A673 (cell line): ENCODE measurements around the gene HOXC5. TPM values are rescaled to one million over a fixed set of nuclear protein-coding genes. Genes with fewer than 3 reads are reported as not detected.

Source experiments
- BruUV-seq: library from RNA; stranded (reverse); fragments of 400-500 nt; replicated peaks from 2 replicates; lab custom pipeline; 2021; lab: Mats Ljungman, UMichigan
- CTCF ChIA-PET: fragments of 300-600 bp; sonication (Branson Sonifier 250); formaldehyde crosslinking; loops from one replicate; lab custom pipeline; 2022; ENCODE audit warnings: antibody characterized with exemption; lab: Charles Lee
- POLR2A ChIA-PET: fragments of 300-600 bp; sonication (Branson Sonifier 250); formaldehyde crosslinking; loops from one replicate; lab custom pipeline; 2022; ENCODE audit warnings: antibody characterized with exemption; ENCODE audit not compliant: low non-redundant PET; lab: Charles Lee
- DNase-seq: peaks from one replicate; pipeline ENCODE4 v3.0.0-alpha.2; 2015; ENCODE audit warnings: low spot score
- H3K27ac ChIP-seq: fragments of 200-600 bp; sonication (generic); 2 replicates; pipeline ENCODE4 v1.5.1; 2016; ENCODE audit warnings: mixed run types, low read depth, mild to moderate bottlenecking, mixed read lengths, antibody characterized with exemption, low read length; ENCODE audit not compliant: poor library complexity, severe bottlenecking
- H3K27me3 ChIP-seq: fragments of 200-600 bp; sonication (generic); replicated peaks from 2 replicates; pipeline ENCODE4 v1.6.1; 2017; ENCODE audit warnings: mixed run types, low read depth, mild to moderate bottlenecking, mixed read lengths, antibody characterized with exemption, low read length; ENCODE audit not compliant: insufficient read depth, poor library complexity
- H3K36me3 ChIP-seq: fragments of 200-600 bp; sonication (generic); 2 replicates; pipeline ENCODE4 v1.6.1; 2016; ENCODE audit warnings: mixed run types, mild to moderate bottlenecking, mixed read lengths, antibody characterized with exemption, low read length; ENCODE audit not compliant: insufficient read depth, poor library complexity, severe bottlenecking
- H3K4me1 ChIP-seq: fragments of 200-600 bp; sonication (generic); 2 replicates; pipeline ENCODE4 v1.6.1; 2017; ENCODE audit warnings: mixed run types, mild to moderate bottlenecking, mixed read lengths, antibody characterized with exemption, low read length; ENCODE audit not compliant: insufficient read depth, poor library complexity, severe bottlenecking
- H3K4me3 ChIP-seq: fragments of 200-600 bp; sonication (generic); 2 replicates; pipeline ENCODE4 v1.5.1; 2016; ENCODE audit warnings: low read depth, mixed run types, mild to moderate bottlenecking, mixed read lengths, low read length; ENCODE audit not compliant: poor library complexity, severe bottlenecking
- H3K9me3 ChIP-seq: fragments of 200-600 bp; sonication (generic); 2 replicates; pipeline ENCODE4 v1.6.1; 2016; ENCODE audit warnings: mixed run types, low read depth, mild to moderate bottlenecking, mixed read lengths, antibody characterized with exemption, low read length; ENCODE audit not compliant: poor library complexity, severe bottlenecking
- EZH2 ChIP-seq: fragments of 200-600 bp; sonication (generic); IDR thresholded peaks from 2 replicates; pipeline ENCODE4 v1.6.1; 2017; ENCODE audit warnings: borderline replicate concordance, low read depth, mild to moderate bottlenecking, mixed read lengths, antibody characterized with exemption, low read length; ENCODE audit not compliant: poor library complexity, severe bottlenecking
- intact Hi-C: fragments of 100-400 bp; cut with micrococcal nuclease; formaldehyde crosslinking; loops from one replicate; pipeline ENCODE4 v1.10.0; 2022; ENCODE audit not compliant: unreplicated experiment
- total RNA-seq: library from RNA; stranded (reverse); gene quantifications from 2 replicates; pipeline ENCODE4 v1.2.3, GENCODE V29; 2021
- TF ChIP-seq, protein P1 (sequence below): fragments of 300-800, 200-600 bp; sonication (generic); conservative IDR thresholded peaks from 2 replicates; pipeline ENCODE4 v1.5.1; 2017; ENCODE audit warnings: low read depth, mild to moderate bottlenecking, antibody characterized with exemption, low read length, moderate library complexity, mixed read lengths

Gene HOXC5
- total RNA-seq, 1 experiment from 2014 or later: 1.9 TPM

DNA sequence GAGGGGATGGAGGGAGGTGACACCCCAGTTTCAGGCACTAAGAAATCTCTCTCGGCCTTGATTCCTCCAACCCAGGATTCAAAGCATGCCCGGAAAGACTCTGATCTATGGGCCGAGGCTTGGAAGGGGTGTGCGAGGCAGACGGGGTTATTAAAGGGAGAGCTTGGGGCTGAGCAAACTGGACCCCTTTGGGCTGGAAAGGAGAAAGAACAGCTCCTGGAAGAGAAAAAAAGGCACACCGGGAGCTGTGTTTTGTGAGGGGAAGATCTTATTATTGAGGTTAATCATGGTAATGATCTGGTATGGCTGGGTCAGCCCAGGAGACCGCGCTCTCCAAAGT lies 15.1 kb downstream of the HOXC5 start:
- CTCF ChIA-PET: no interaction called here
- Histone ChIP-seq H3K27me3 (no peaks in the 10 kb centered on the region), H3K36me3 (no peaks in the 10 kb centered on the region), H3K4me1 (peaks cover 16% of the 10 kb centered on the region), H3K9me3 (no peaks in the 10 kb centered on the region), H3K27ac (no peak overlapping the region), H3K4me3 (no peak overlapping the region)
- BruUV-seq: no TSS peak
- POLR2A ChIA-PET: interaction anchor here (0.6 kb wide), 1 partner anchor 289 kb away, joined by 4 read pairs; no protein-coding TSS in a partner anchor
- DNase-seq: no peak
- intact Hi-C loops: no loop called here
- no peak for TF ChIP-seq EZH2
- TF ChIP-seq, protein P1, sequence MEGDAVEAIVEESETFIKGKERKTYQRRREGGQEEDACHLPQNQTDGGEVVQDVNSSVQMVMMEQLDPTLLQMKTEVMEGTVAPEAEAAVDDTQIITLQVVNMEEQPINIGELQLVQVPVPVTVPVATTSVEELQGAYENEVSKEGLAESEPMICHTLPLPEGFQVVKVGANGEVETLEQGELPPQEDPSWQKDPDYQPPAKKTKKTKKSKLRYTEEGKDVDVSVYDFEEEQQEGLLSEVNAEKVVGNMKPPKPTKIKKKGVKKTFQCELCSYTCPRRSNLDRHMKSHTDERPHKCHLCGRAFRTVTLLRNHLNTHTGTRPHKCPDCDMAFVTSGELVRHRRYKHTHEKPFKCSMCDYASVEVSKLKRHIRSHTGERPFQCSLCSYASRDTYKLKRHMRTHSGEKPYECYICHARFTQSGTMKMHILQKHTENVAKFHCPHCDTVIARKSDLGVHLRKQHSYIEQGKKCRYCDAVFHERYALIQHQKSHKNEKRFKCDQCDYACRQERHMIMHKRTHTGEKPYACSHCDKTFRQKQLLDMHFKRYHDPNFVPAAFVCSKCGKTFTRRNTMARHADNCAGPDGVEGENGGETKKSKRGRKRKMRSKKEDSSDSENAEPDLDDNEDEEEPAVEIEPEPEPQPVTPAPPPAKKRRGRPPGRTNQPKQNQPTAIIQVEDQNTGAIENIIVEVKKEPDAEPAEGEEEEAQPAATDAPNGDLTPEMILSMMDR: no peak

DNA sequence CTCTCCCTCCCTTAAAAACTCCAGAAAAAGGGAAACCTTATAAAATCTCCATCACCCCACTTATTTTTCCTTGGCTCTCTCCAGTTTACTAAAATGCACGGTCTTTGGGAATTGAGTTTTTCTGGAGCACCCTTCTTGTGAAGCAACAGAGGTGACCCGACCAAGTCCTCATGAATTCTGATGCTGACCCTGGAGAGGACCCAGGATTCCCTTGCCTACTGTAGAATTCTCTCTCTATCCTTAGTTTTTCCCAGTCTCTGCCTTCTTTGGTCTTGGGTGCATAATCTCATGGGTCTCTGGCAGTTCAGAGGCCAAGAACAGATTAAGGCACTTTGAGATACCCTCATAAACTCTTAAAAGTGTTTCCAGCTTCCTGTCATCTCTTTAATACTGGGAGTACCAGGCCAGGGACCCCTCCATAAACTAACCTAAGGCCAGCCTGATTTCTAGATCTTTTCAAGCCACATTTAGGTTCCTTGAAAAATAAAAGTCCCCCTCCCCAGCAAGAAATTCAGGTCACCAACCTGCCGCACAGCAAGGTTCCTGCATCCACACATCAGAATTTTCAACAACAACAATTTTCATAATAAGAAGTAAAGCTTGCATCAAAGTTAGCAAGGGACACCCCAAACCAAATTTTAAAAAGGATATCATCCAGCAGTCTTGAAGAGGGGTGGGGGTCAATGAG lies 15.7 kb downstream of the HOXC5 start:
- no peak for DNase-seq
- Histone ChIP-seq H3K27ac (no peak overlapping the region), H3K36me3 (no peaks in the 10 kb centered on the region), H3K4me3 (no peak overlapping the region), H3K4me1 (peaks cover 20% of the 10 kb centered on the region), H3K27me3 (no peaks in the 10 kb centered on the region), H3K9me3 (no peaks in the 10 kb centered on the region)
- BruUV-seq: no TSS peak
- TF ChIP-seq, protein P1: no peak
- no peak for TF ChIP-seq EZH2
- intact Hi-C loops: no loop called here
- ChIA-PET POLR2A (no interaction called here), CTCF (no interaction called here)

DNA sequence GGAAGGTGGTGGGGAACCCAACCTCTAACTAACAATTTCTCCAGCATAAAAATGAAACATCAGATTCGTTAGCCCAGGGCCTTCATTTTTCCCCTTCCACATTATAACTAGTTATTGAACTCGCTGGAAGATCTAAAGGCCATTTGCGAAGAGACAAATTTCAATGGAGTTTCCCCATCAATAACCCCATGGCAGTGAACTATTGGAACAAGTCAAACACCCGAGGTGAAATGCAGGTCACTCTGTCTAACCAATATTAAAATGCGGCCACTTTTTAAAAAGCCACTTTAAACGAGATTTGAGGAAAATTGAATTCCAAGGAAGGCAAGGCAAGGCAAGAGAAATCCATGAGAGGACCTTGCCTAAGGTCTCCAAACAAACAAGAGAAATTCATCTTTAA lies 16.3 kb downstream of the HOXC5 start:
- Histone ChIP-seq H3K27ac (no peak overlapping the region), H3K36me3 (no peaks in the 10 kb centered on the region), H3K4me3 (no peak overlapping the region), H3K9me3 (no peaks in the 10 kb centered on the region), H3K27me3 (no peaks in the 10 kb centered on the region), H3K4me1 (peaks cover 21% of the 10 kb centered on the region)
- TF ChIP-seq, protein P1: no peak
- no peak for TF ChIP-seq EZH2
- ChIA-PET POLR2A (no interaction called here), CTCF (no interaction called here)
- intact Hi-C loops: no loop called here
- DNase-seq: no peak
- no TSS peak for BruUV-seq
